Dedifferentiated amniotic fluid mesenchymal stem cell (primary cell): Measurements from ENCODE around the gene NCLN.
"Not testable (repeated sequence)": the region's sequence is repeated elsewhere in the genome, so short reads cannot be mapped to it uniquely, and the experiment has no call there.

ENCODE experiments used
- DNase-seq: peaks from one replicate; pipeline ENCODE4 v3.0.0-alpha.2; 2016; ENCODE audit errors: extremely low spot score

Gene NCLN

DNA sequence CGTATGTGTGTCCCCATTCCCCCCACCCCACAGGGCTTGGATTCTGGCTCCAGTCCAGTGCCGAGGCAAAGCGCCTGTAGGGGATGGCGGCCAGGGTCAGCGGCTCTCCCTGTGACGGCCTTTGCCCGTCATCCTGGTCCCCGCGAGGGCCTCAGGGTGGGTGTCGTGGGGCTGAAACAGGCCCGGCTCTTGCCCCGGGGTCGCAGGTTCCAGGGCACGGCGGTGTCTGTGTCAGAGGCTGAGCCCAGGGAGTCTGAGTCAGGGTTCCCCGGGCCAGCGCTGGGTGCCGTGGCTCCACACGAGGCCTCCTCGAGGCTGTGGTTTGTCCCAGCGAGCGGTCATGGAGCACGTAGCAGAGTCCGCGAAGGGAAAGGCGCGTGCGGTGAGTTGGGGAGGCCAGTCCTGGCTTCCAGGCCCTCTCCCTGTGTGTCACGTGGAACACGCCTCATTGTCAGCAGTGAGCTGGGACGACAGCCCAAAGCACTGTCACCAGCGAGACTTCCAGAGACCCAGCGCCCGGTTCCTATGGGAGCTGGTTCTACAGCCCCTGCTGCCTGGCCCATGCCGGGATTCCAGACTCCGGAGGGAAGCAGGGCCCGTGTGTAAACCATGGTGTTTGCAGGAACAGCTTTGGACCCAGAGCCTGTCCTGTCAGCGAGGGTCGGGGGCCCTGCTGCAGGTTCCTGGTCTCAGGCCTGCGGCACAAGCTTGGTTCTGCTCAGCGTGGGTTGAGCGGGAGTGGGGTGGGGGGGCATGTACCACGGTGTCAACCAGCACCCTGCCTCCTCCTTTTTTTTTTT, 13.4 kb downstream of the NCLN start:
- DNase-seq: no peak

DNA sequence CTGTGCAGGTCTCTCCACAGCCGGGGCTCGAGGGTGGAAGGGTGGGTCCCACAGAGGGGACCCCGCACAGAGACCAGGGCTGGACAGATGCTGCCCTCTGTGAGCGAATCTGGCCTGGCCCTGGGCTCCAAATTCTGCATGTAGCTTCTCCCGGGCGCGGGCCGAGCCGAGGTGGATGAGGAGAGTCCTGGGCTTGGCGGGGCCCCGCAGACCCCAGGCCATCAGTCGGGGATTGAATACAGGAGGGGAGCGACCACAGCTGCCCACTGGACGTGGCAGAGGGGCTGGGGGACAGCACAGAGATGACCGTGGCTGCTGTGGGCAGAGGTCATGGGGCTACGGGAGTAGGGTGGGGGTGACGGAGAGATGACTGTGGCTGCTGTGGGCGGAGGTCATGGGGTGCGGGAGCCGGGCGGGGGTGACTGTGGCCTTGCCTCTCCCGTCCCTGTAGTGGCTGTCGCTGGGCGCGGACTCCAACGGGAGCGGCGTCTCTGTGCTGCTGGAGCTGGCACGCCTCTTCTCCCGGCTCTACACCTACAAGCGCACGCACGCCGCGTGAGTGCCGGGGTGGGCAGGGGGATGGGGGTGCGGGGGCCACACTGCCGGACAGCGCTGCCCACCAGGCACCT, 15.5 kb downstream of the NCLN start:
- no peak for DNase-seq

DNA sequence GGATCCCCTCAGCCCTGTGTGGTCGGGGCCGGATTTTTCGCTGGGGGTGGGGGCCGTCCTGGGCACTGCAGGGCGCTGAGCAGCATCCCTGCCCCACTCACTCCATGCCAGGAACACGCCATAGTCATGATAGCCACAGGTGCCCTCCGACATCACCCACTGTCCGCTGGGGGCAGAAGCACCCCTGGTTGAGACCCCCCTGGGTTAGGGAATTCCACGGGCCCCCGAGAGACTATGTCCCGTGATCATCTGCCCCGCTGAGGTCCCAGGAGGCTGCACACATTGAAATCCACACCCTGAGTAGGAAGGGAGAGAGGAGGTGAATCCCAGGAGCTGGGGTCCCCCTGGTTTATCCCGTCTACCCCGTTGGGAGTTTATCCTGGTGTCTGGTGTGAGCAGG, 16.2 kb downstream of the NCLN start:
- DNase-seq: no peak

DNA sequence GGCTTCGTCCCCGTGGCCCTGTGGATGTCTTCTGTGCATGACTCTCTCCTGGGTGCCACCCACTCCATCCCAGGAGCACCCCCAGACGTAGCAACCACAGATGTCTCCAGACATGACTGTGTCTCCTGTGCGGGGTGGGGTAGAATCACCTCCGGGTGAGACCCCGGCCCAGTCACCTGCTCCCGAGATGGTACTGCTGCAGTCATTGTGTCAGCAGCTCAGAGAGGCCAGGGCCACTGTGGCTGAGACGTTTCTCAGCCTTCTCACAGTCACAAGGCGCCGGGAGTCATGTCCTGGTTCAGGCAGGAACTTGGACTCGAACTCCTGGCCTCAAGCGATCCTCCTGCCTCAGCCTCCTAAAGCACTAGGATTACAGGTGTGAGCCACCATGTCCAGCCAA, 16.6 kb downstream of the NCLN start:
- DNase-seq: no peak

DNA sequence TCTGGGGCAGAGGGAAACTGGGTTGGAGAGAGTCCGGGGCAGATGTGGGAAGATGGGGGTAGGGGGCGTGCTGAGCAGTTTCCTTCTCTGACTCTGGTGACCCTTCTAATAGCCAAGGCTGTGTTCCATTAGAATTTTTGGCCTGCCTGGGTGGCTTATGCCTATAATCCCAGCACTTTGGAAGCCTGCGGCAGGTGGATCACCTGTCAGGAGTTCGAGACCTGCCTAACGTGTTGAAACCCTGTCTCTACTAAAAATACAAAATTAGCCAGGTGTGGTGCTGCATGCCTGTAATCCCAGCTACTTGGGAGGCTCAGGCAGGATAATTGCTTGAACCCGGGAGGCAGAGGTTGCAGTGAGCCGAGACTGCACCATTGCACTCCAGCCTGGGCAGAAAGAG, 17.2 kb downstream of the NCLN start:
- not testable (repeated sequence) for DNase-seq

DNA sequence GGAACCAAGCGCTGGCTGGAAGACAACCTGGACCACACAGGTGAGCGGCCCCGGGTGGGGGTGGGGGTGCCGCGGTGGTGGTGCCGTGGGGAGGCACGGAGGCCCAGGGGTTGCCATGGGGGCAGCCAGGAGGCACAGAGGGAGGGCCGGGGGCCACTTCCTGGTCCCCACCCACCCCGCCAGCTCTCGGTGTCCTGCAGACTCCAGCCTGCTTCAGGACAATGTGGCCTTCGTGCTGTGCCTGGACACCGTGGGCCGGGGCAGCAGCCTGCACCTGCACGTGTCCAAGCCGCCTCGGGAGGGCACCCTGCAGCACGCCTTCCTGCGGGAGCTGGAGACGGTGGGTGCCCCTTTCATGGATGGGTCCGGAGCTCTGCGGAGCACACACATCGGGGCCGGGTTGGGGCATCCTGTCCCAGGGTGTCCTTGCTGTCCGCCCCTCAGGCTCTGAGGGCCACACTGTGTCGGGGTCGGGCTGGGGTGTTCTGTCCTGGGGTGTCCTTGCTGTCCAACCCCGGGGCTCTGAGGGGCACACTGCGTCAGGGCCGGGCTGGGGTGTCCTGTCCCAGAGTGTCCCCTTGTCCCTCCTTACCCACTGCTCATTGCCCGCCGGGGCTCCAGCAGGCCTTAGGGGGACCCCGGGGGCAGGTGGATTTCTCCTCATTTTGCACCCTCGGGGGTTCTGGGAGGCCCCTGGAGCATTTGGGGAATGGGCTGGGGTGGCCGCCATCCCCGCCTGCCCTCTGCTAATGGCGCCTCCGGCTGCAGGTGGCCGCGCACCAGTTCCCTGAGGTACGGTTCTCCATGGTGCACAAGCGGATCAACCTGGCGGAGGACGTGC, 18.3 kb downstream of the NCLN start:
- DNase-seq: no peak

DNA sequence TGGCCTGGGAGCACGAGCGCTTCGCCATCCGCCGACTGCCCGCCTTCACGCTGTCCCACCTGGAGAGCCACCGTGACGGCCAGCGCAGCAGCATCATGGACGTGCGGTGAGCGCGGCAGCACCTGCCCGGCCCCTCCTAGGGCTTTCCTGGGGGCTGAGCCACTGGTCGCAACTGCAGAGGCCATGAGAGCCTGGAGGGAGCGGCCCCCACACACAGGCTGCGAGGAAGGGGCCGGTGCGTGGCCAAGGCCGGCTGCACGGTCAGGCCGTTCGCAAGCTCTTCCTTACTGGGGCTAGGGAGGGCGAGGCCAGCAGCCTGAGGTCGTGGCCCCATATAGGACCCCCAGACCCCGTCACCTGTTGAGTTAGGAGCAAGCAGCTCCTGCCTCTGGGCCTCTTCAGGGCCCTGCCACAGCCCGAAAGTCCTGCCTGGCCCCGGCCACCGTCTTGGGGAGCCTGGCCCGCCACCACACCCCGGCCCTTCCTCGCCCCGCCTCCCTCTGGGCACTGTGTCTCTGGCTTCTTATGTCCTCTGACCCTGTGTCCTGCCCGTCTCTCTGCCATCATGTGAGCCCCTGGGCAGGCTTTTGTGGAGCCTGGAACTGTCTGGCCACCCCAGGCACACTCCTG, 19.0 kb downstream of the NCLN start:
- no peak for DNase-seq

DNA sequence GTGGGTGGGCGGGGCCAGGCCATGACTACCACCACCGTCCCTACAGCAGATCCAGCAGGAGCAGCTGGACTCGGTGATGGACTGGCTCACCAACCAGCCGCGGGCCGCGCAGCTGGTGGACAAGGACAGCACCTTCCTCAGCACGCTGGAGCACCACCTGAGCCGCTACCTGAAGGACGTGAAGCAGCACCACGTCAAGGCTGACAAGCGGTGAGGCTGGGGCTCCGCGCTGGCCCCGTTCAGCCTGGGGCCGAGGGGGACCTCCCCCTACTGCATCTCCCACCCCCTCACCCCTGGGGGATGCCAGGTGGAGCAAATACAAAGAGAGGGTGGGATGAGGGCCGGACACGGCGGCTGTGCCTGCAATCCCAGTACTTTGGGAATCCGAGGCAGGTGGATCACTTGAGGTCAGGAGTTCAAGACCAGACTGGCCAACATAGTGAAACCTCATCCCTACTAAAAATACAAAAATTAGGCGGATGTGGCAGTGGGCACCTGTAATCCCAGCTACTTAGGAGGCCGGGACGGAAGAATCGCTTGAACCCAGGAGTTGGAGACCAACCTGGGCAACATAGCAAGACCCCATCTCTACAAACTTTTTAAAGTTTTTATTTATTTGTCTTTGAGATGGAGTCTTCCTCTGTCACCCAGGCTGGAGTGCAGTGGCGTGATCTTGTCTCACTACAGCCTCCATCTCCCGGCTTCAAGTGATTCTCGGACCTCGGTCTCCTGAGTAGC, 20.7 kb downstream of the NCLN start:
- no peak for DNase-seq

DNA sequence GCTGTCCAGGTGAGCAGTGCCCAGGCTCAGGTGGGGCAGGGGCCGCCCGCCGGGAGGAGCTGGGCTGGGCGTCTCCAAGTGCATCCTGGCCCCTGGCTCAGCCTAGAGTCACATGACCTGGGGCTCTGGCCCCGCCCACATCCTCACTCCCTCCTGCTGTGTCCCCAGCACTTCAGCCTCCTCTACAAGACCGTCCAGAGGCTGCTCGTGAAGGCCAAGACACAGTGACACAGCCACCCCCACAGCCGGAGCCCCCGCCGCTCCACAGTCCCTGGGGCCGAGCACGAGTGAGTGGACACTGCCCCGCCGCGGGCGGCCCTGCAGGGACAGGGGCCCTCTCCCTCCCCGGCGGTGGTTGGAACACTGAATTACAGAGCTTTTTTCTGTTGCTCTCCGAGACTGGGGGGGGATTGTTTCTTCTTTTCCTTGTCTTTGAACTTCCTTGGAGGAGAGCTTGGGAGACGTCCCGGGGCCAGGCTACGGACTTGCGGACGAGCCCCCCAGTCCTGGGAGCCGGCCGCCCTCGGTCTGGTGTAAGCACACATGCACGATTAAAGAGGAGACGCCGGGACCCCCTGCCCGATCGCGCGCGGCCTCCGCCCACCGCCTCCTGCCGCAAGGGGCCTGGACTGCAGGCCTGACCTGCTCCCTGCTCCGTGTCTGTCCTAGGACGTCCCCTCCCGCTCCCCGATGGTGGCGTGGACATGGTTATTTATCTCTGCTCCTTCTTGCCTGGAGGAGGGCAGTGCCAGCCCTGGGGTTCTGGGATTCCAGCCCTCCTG, 21.9 kb downstream of the NCLN start:
- no peak for DNase-seq

DNA sequence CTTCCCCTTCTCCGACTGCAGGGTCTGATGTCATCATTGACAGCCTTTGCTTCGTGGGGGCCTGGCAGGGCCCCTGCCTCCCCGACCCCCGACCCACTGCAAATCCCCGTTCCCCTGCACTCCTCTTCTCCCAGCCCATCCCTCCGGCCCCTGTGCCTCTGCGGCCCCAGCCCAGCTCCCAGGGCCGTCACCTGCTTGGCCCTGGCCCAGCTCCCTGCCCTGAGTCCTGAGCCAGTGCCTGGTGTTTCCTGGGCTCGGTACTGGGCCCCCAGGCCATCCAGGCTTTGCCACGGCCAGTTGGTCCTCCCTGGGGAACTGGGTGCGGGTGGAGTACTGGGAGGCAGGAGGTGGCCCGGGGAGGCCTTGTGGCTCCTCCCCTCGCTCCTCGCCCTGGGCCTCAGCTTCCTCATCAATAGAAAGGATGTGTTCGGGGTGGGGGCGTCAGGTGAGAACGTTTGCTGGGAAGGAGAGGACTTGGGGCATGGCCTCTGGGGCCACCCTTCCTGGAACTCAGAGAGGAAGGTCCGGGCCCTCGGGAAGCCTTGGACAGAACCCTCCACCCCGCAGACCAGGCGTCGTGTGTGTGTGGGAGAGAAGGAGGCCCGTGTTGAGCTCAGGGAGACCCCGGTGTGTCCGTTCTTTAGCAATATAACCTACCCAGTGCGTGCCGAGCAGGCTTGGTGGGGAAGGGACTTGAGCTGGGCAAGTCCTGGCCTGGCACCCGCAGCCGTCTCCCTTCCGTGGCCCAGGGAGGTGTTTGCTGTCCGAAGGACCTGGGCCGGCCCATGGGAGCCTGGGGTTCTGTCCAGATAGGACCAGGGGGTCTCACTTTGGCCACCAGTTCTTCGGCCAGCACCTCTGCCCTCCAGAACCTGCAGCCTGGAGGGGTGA, 22.8 kb downstream of the NCLN start:
- no peak for DNase-seq

DNA sequence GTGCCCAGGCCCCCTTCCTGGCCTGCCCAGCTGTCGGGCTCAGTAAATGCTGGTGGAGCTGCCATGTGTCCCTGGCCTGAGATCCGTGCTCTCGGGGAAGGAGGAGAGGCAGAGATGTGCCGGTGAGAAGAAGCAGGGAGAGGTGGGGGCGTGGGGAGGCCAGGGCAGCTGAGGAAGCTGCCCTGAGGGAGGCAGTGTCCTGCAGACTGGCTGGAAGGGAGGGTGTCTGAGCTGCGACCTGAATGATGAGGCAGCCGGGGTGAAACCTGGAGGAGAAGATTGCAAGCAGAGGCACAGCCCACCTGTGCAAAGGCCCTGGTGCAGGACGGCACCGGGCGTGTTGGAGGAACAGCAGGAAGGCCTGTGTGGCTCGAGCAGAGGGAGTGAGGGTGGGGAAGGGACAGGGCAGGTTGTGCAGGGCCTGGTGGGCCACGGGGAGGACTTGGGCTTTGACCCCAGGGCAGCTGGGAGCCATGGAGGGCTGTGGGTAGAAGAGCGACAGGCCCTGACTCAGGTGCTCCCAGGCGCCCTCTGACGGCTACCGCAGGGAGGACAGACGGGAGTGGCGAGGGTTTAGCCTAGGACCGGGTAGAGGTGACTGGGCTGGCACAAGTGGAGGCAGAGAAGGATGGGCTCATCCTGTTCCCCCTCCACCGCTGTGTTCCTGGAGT, 24.8 kb downstream of the NCLN start:
- no peak for DNase-seq

DNA sequence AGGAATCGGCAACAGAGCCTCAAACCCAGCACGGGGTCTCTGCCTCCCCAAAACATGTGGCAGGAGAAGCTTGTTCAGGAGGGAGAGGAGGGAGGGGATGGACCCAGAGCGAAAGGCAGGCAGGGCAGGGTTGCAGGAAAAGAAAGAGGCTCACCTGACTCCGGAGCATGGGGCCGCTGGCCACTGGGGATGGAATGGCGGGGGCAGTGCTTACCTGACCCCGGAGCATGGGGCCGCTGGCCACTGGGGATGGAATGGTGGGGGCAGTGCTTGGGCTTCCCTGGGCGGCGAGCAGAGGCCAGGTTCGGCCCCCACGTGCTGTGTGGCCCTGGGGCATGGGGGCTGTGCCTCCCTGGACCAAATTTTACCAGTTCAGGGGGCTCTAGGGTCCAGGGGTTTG, 25.5 kb downstream of the NCLN start:
- no peak for DNase-seq

DNA sequence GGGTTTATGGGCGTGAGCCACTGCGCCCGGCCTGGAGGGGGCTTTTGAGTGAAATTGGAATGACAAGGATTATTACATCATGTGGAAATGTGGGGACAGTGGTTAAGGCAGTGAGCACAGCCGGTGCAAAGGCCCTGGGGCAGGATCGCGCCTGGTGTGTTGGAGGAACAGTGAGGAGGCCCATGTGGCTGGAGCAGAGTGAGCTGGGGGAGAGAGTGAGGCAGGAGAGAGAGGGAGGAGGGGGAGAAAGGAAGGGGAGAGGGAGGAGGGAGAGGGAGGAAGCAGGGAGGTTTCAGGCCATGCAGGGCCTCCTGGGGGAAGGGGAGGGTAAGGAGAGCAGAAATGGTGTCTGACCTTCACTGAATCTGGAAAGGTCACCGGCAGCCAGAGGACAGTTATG, 27.4 kb downstream of the NCLN start:
- no peak for DNase-seq

DNA sequence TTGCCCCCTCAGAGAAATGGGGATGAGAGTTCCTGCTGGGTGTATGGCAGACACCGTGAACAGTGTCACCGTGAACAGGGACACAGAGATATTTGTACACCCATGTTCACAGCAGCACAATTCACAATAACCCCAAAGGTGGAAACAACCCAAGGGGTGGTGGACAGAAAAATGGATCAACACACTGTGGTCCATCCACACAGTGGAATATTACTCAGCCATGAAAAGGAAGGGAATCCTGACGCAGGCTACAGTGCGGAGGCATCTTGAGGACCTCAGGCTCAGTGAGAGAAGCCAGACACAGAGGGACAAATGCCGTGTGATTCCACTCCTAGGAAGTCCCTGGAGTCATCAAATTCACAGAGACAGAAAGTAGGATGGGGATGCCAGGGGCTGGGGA, 31.1 kb downstream of the NCLN start:
- DNase-seq: no peak

DNA sequence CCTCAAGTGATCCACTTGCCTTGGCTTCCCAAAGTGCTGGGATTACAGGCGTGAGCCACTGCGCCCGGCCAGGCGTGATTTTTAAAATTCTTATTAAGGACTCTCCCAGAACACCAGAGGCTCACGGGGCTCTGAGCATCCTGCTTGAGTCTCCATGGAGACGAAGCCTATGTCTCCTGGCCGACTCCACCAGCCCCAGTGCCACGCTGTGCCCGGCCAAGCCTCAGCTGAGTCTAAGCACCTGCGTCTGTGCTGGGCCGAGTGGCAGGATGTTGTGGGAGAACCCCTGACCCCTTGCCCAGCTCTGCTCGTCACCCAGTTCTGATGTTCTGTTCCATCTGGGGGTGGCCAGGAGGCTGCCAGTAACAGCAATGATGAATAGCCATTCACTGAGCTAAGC, 34.8 kb downstream of the NCLN start:
- DNase-seq: no peak

DNA sequence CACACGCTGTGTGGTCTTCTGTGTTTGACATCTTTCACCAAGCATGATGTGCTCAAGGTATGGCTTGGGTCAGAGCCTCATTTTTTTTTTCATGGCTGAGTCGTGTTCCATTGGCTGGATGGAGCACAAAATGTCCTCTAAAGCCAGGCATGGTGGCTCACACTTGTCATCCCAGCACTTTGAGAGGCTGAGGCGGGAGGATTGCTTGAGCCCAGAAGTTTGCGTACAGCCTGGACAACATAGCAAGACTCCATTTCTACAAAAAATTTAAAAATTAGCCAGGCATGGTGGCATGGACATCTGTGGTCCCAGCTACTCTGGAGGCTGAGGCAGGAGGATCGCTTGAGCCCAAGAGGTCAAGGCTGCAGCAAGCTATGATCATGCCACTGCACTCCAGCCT, 35.8 kb downstream of the NCLN start:
- DNase-seq: not testable (repeated sequence)

DNA sequence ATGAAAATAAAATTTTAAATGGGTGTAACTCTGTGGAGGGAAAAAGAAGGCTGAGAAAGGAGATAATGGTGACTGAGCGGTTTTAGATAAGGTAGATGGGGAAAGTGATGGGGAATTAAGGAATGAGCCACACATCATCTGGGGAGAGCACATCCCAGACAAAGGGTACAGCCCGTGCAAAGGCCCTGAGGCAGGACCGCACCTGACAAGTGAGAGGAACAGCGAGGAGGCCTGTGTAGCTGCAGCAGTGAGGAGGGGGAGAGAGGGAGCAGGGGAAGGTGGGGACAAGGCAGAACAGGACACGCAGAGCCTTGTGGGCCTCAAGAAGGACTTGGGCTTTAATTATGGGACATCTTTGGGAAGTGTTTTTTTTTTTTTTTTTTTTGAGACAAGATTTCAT, 37.0 kb downstream of the NCLN start:
- DNase-seq: no peak

DNA sequence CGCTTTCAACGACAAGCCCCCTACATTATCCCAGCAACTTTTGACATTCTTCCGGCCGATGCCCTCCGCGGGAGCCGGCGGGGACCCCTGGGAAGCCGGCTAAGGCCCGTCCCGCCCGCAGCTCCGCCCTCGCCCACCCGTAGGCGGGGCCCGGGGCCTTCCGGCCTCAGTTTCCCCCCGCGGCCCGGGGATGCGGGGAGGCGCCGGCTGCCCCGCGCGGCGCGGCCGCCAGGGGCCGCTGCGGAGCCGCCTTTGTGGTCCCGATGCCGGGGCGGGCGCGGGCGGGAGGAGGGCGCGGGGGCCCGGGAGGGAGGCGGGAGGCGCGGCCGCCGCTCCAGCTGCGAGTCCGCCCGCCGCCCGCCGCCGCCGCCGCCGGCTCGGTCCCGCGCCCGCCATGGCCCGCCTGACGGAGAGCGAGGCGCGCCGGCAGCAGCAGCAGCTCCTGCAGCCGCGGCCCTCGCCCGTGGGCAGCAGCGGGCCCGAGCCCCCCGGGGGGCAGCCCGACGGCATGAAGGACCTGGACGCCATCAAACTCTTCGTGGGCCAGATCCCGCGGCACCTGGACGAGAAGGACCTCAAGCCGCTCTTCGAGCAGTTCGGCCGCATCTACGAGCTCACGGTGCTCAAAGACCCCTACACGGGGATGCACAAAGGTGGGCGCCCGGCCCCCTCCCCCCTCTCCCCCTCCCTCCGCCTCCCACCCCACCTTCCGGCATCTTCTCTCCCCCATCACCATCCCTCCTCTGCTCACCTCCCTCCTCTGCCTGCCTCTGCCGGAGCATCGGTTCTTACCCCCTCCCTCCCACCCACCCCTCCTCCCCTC, 38.8 kb downstream of the NCLN start, which contains the start of gene CELF5:
TSS of gene CELF5 (plus strand) at position 316 of the 823 bp plus-strand sequence. CDS start at position 395, 79 bp downstream.
- no peak for DNase-seq
